IPS DF 6.9 (cell line): Measurements from ENCODE around the gene UTP18.
"Not testable (repeated sequence)": the region's sequence is repeated elsewhere in the genome, so short reads cannot be mapped to it uniquely, and the experiment has no call there.

Source experiments
- DNase-seq: peaks from one replicate; pipeline ENCODE4 v3.0.0-alpha.2; 2013; ENCODE audit warnings: low read depth, low spot score
- H3K27ac ChIP-seq: one replicate; pipeline ENCODE4 v1.5.1; 2013; ENCODE audit warnings: low read length, control low read depth
- H3K27me3 ChIP-seq: 2 replicates; pipeline ENCODE4 v1.6.1; 2013; ENCODE audit warnings: mild to moderate bottlenecking, low read length; ENCODE audit not compliant: control insufficient read depth, insufficient read depth
- H3K36me3 ChIP-seq: 2 replicates; pipeline ENCODE4 v1.6.1; 2013; ENCODE audit warnings: low read length; ENCODE audit not compliant: control insufficient read depth, insufficient read depth
- H3K4me1 ChIP-seq: 2 replicates; pipeline ENCODE4 v1.6.1; 2013; ENCODE audit warnings: low read length; ENCODE audit not compliant: control insufficient read depth, insufficient read depth
- H3K4me3 ChIP-seq: 2 replicates; pipeline ENCODE4 v1.5.1; 2013; ENCODE audit warnings: mild to moderate bottlenecking, low read length
- H3K9me3 ChIP-seq: 2 replicates; pipeline ENCODE4 v1.6.1; 2013; ENCODE audit warnings: low read length, inconsistent platforms; ENCODE audit not compliant: control insufficient read depth, insufficient read depth
- WGBS: extraction: QIAGEN DNeasy Blood & Tissue Kit; methylation state at CpG from one replicate; pipeline ENCODE4 v1.1.7; 2013; ENCODE audit warnings: mixed read lengths, missing lambda C conversion rate; ENCODE audit not compliant: insufficient read length, insufficient coverage; 5-methylcytosine and 5-hydroxymethylcytosine counted together

The UTP18 gene

DNA sequence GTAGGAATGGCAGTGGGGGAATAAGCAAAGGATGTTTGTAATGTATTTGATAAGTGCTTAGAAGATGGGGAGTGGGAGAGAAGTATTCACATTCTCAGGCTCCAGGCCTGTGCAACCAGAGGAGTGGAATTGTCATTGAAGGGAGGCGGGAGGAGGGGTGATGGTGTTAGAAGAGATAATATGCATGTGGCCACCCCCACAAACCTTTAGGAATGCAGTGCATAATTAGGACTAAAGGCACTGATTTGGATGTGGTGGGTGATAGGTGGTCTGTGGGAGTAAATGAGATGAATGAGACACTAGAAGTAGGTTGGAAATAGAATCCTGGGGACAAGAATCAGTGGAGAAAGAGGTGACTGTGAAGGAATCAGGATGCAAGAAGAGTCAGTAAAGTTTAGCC is 27.1 kb downstream of the UTP18 start:
- Histone ChIP-seq H3K27me3 (no peaks in the 10 kb centered on the region; the same call in 1 of the 2 replicates), H3K4me3 (no peak overlapping the region), H3K9me3 (no peaks in the 10 kb centered on the region), H3K27ac (no peak overlapping the region), H3K36me3 (peaks cover 10% of the 10 kb centered on the region; the same call in 1 of the 2 replicates), H3K4me1 (no peaks in the 10 kb centered on the region)
- DNase-seq: no peak
- WGBS: no CpG with 5 or more reads among the region's 1 CpG

DNA sequence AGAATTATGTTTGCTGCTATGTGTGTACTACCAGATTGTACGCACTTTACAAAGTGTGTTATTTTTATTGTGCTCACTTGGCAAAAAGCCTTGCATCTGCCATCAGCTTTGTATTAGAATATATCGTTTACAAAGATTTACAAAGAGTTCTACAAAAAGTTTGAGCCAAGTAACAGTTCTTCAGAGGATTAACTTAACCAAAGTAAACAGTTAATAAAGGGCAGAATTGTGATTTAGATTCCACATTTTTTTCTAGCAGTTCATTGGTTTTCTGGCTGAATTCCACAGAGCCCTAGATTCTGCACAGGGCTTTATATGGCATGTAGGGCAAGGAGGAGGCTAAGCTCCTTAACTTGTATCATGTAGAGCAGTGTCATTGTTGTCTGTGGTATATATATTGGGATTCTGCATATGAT is 29.4 kb downstream of the UTP18 start:
- Histone ChIP-seq H3K27me3 (no peaks in the 10 kb centered on the region), H3K9me3 (no peaks in the 10 kb centered on the region), H3K27ac (no peak overlapping the region), H3K4me1 (no peaks in the 10 kb centered on the region), H3K36me3 (peaks cover 11% of the 10 kb centered on the region; the same call in 1 of the 2 replicates), H3K4me3 (no peak overlapping the region)
- no CpG with 5 or more reads among the region's 2 CpGs for WGBS
- no peak for DNase-seq

DNA sequence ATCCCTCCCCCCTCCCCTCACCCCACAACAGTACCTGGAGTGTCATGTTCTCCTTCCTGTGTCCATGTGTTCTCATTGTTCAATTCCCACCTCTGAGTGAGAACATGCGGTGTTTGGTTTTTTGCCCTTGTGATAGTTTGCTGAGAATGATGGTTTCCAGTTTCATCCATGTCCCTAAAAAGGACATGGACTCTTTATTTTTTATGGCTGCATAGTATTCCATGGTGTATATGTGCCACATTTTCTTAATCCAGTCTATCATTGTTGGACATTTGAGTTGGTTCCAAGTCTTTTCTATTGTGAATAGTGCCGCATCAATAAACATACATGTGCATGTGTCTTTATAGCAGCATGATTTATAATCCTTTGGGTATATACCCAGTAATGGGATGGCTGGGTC is 34.0 kb downstream of the UTP18 start:
- WGBS: no CpG with 5 or more reads among the region's 2 CpGs
- not testable (repeated sequence) for H3K27ac ChIP-seq, H3K27me3 ChIP-seq, DNase-seq, H3K9me3 ChIP-seq, H3K36me3 ChIP-seq, H3K4me3 ChIP-seq, H3K4me1 ChIP-seq

DNA sequence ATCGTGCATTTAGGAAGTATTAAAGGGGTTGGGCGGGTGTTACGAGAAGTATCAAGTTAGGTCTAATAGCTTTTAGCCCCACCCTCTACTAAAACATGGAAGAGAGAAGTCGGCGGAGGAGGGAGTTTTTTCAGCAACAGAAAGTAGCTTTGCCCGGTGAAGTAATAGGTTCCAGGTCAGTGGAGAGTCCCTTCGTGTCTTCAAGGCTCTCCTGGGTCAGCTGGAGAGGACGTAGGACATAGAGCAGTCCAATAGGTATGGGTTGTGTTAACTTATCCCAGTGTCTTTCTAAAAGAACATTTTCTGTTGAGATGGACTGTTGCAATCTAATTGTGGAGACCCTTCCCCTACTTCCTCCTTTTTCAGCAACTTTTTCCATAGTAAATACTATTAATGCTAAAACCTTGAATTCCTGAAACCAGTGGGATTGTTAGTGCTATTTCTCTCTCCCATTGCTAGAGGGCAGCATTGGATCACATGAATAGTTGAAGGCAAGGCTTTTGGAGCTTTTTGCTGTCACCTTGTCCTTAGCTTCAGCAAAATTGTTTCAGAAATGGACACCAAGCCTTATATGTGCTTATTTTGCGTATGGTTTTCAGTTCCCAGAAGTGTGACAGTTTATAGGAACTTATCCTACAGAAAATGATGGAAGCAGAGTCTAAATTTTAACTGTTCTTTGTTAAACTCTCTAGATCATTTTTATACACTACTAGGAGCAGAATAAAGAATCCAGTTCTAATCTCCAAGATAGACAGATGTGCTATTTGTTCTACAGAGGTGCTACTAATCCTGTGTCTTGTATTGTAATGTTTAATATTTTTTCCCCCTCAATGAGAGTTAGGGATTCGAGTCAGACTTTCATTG is 38.4 kb downstream of the UTP18 start:
- H3K36me3 ChIP-seq: peaks cover 4% of the 10 kb centered on the region; the same call in 1 of the 2 replicates

DNA sequence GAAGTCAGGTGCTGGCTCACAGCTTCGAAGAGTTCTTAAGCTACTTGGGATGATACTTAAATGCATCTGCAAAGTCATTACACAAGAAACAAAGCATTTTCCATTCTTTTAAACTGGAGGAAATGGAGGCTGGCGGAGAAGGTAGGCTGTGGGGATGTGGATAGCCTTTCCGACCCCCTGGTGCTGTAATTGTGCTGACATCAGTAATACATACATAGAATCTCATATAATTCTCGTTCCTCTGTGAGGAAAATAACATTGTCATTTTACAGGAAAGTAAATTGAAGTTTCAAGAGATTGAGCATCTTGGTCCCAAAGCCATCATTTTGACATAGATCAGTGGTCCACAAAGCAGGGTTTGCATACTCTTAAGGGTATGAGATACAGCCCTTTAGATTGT is 39.5 kb downstream of the UTP18 start:
- no peak for DNase-seq
- H3K27ac ChIP-seq: no peak overlapping the region
- WGBS: no CpG with 5 or more reads among the region's 4 CpGs
- peaks cover 2% of the 10 kb centered on the region; the same call in 1 of the 2 replicates for H3K4me1 ChIP-seq
- no peaks in the 10 kb centered on the region for H3K27me3 ChIP-seq
- no peak overlapping the region for H3K4me3 ChIP-seq
- H3K36me3 ChIP-seq: peaks cover 4% of the 10 kb centered on the region; the same call in 1 of the 2 replicates
- H3K9me3 ChIP-seq: no peaks in the 10 kb centered on the region

More for the DNA sequence above, 38.4 kb downstream of the UTP18 start:
- Histone ChIP-seq H3K4me1 (peaks cover 2% of the 10 kb centered on the region; the same call in 1 of the 2 replicates), H3K4me3 (no peak overlapping the region), H3K9me3 (no peaks in the 10 kb centered on the region), H3K27ac (no peak overlapping the region), H3K27me3 (no peaks in the 10 kb centered on the region)
- DNase-seq: peak; percentile 50
- WGBS: no CpG with 5 or more reads among the region's 10 CpGs

DNA sequence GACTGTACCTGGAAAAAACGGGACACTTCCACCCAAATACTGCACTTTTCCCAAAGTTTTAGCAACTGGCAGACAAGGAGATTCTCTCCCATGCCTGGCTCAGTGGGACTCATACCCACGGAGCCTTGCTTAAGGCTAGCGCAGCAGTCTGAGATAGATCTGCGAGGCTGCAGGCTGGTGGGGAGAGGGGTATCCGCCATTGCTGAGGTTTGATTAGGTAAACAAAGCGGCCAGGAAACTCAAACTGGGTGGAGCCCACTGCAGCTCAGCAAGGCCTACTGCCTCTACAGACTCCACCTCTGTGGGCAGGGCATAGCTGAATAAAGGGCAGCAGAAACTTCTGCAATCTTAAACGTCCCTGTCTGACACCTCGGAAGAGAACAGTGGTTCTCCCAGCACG is 44.8 kb downstream of the UTP18 start:
- Histone ChIP-seq H3K4me1 (no peaks in the 10 kb centered on the region), H3K27me3 (no peaks in the 10 kb centered on the region), H3K9me3 (no peaks in the 10 kb centered on the region), H3K27ac (no peak overlapping the region), H3K4me3 (no peak overlapping the region), H3K36me3 (no peaks in the 10 kb centered on the region)
- WGBS: no CpG with 5 or more reads among the region's 9 CpGs
- DNase-seq: no peak

DNA sequence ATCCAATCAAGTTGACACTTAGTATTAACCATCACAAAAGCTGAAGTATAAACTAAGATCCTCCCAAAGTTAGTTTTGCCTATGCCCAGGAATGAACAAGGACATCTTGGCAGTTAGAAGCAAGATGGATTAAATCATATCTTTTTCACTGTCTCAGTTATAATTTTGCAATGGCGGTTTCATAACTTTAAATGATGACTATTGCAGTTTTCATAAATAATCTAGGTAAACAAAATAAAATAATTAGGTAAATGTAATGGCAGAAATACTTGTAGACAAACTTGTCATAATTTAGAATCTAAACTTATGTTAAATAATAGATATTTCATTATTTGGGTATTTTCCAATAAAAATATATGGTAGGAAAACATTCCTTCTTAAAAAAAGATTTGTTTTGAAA is 51.7 kb downstream of the UTP18 start:
- H3K27me3 ChIP-seq, H3K4me3 ChIP-seq, H3K9me3 ChIP-seq, H3K27ac ChIP-seq, H3K36me3 ChIP-seq, H3K4me1 ChIP-seq, DNase-seq: not testable (repeated sequence)
- WGBS: no CpG with 5 or more reads among the region's 1 CpG

DNA sequence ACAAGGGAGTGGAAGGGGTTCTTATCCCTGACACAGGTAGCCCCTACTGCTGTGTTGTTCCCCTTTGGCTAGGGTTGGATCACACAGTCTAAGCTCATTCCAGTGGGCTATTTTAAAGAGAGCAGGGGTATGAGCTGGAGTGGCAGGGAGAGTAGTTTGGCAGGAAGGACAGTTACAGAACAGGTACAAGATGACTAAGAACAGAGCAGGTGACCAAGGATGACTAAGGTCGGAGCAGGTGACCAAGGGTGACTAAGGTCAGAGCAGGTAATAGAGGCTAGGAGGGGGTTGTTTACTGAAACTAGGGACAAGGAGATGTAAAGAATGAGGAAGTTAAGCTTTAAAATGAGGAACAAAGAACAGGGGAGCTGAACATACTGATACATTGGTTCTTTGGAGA is 58.8 kb downstream of the UTP18 start:
- H3K4me3 ChIP-seq: no peak overlapping the region
- no peak for DNase-seq

DNA sequence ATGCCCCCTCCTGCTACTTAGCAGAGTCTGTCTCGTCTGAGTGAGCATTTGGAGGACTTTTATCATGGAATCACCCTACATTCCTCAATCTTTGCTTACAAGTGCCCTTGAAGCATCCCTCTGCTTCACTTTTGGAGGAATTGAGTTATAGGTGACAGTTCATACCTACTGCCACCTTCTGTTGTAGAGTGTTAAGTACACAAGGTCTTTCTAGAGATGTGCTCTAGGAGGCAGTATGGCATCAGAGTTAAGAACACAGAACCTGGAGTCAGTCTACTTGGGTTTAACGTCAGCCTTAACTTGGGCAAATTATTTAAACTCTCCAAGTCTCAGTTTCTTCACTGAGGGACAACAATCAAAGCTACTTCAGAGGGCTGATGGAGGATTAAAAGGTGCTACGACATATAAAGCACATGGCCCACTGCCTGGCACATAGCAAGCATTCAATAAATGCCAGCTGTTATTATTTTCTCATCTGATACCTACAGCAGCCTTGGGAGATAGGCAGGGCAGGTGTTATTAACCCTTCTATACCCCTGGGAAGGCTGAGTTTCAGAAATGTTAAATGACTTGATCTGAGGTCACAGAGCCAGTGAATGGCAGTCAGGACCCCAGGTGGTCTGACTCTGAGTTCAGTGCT is 62.2 kb downstream of the UTP18 start:
- no peak overlapping the region for H3K4me3 ChIP-seq
- H3K36me3 ChIP-seq: no peaks in the 10 kb centered on the region
- peak; percentile 43 for DNase-seq
- no peaks in the 10 kb centered on the region for H3K4me1 ChIP-seq
- no CpG with 5 or more reads among the region's 3 CpGs for WGBS
- no peaks in the 10 kb centered on the region for H3K27me3 ChIP-seq
- H3K27ac ChIP-seq: no peak overlapping the region
- H3K9me3 ChIP-seq: no peaks in the 10 kb centered on the region; the same call in 1 of the 2 replicates

More for the DNA sequence above, 58.8 kb downstream of the UTP18 start:
- Histone ChIP-seq H3K9me3 (no peaks in the 10 kb centered on the region; the same call in 1 of the 2 replicates), H3K27ac (no peak overlapping the region), H3K27me3 (no peaks in the 10 kb centered on the region), H3K4me1 (no peaks in the 10 kb centered on the region), H3K36me3 (no peaks in the 10 kb centered on the region)
- no CpG with 5 or more reads among the region's 1 CpG for WGBS

DNA sequence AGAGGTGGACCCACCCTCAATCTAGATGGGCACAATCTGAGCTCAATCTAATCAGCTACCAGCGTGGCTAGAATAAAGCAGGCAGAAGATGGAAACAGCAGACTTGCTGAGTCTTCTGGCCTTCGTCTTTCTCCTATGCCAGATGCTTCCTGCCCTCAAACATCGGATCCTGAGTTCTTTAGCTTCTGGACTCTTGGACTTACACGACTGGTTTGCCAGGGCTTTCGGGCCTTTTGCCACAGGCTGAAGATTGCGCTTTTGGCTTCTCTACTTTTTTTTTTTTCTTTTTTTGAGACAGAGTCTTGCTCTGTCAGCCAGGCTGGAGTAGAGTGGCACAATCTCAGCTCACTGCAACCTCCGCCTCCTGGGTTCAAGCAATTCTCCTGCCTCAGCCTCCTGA is 65.1 kb downstream of the UTP18 start:
- Histone ChIP-seq H3K27ac (no peak overlapping the region), H3K4me1 (no peaks in the 10 kb centered on the region), H3K27me3 (no peaks in the 10 kb centered on the region), H3K4me3 (no peak overlapping the region), H3K36me3 (no peaks in the 10 kb centered on the region), H3K9me3 (no peaks in the 10 kb centered on the region)
- no CpG with 5 or more reads among the region's 7 CpGs for WGBS
- no peak for DNase-seq
